Testis (tissue), 3 donors: Measurements from ENCODE around the gene MAP1S. TPM values are rescaled to one million over a fixed set of nuclear protein-coding genes. Genes with fewer than 3 reads are reported as not detected.

Experiments
- DNase-seq: peaks from one replicate; pipeline ENCODE4 v3.0.0-alpha.2; 2019
- H3K27ac ChIP-seq, 2 donors: fragments of 200-600 bp; sonication (generic); one replicate each; pipeline ENCODE4 v1.5.1; 2019
- H3K27me3 ChIP-seq: fragments of 200-600 bp; sonication (generic); one replicate; pipeline ENCODE4 v1.5.1; 2019
- H3K36me3 ChIP-seq: fragments of 200-600 bp; sonication (generic); one replicate; pipeline ENCODE4 v1.5.1; 2017; ENCODE audit warnings: low read depth; ENCODE audit errors: missing control alignments
- H3K4me1 ChIP-seq: fragments of 200-600 bp; sonication (generic); one replicate; pipeline ENCODE4 v1.5.1; 2019
- H3K4me3 ChIP-seq, 2 donors: fragments of 200-600 bp; sonication (generic); one replicate each; pipeline ENCODE4 v1.5.1; 2017 to 2019
- H3K9me3 ChIP-seq: fragments of 200-600 bp; sonication (generic); one replicate; pipeline ENCODE4 v1.5.1; 2017
- CTCF ChIP-seq, 3 experiments: fragments of 450-650 bp in 2 of 3; fragments of 200-600 bp in 1 of 3; sonication (generic) in 1 of 3; IDR thresholded peaks; one replicate each; pipeline ENCODE4 v1.5.1; 2016 to 2019; ENCODE audit warnings: antibody characterized with exemption in 3 of 3, mild to moderate bottlenecking in 2 of 3, moderate library complexity in 1 of 3
- POLR2A ChIP-seq: fragments of 450-650 bp; IDR thresholded peaks from one replicate; pipeline ENCODE4 v1.6.1; 2017; ENCODE audit warnings: antibody characterized with exemption, mild to moderate bottlenecking, moderate library complexity
- WGBS, 2 donors: methylation state at CpG; one replicate each; pipeline ENCODE4 v1.1.5; 2018; 5-methylcytosine and 5-hydroxymethylcytosine counted together
- intact Hi-C: fragments of 100-400 bp; cut with DNase I; formaldehyde crosslinking; loops from one replicate; pipeline ENCODE4 v1.15.1; 2023; ENCODE audit warnings: low total_unique reads
- polyA plus RNA-seq: library from polyadenylated mRNA; stranded (reverse); fragments of 350-450 nt; fragmentation: Illumina TruSeq; extraction: RNeasy Lipid Tissue Mini Kit (QIAGEN cat#74804); gene quantifications from one replicate; pipeline ENCODE4 v1.2.3, GENCODE V29; 2014; ENCODE audit warnings: low read depth, low replicate concordance; ENCODE audit not compliant: insufficient read depth
- total RNA-seq, 2 donors: library from RNA; depleted of rRNA; stranded (reverse); fragments of >200 nt; gene quantifications; one replicate each; pipeline ENCODE4 v1.2.3, GENCODE V29; 2016

The MAP1S gene
- total and polyA plus RNA-seq, 3 donors from 2014 or later = 95.5 to 123 (median 106) TPM

- H3K4me3 ChIP-seq = no peak overlapping the region
Observed at GRCh38 chr19:17681505-17682125, 37.7 kb upstream of the MAP1S start.

GRCh38 chr19:17682273-17682672 is 37.0 kb upstream of the MAP1S start:
- TF ChIP-seq POLR2A (no peak), CTCF (IDR thresholded peaks at IDR 0.05) (no peak)
- 68 to 76% methylated on average over 5 of the region's 5 CpGs for WGBS, 2 donors
- H3K27me3 ChIP-seq = no peaks in the 10 kb centered on the region
- DNase-seq = no peak
- H3K36me3 ChIP-seq = no peaks in the 10 kb centered on the region
- peaks cover 18% of the 10 kb centered on the region for H3K4me1 ChIP-seq
- intact Hi-C loops = no loop called here
- H3K9me3 ChIP-seq = no peaks in the 10 kb centered on the region
- H3K27ac ChIP-seq = no peak overlapping the region
- no peak overlapping the region for H3K4me3 ChIP-seq

More at GRCh38 chr19:17681505-17682125, 37.7 kb upstream of the MAP1S start:
- Histone ChIP-seq H3K36me3 (no peaks in the 10 kb centered on the region), H3K27me3 (no peaks in the 10 kb centered on the region), H3K27ac (no peak overlapping the region), H3K9me3 (no peaks in the 10 kb centered on the region), H3K4me1 (peaks cover 17% of the 10 kb centered on the region)
- intact Hi-C loops = no loop called here
- WGBS, 2 donors = 32 to 45% methylated on average over 25 of the region's 25 CpGs
- peak; percentile 61 for DNase-seq
- TF ChIP-seq POLR2A = no peak
- TF ChIP-seq CTCF (IDR thresholded peaks at IDR 0.05) = no peak

- DNase-seq = no peak
- TF ChIP-seq CTCF (IDR thresholded peaks at IDR 0.05) = no peak
- TF ChIP-seq POLR2A = no peak
- no peaks in the 10 kb centered on the region for H3K9me3 ChIP-seq
- H3K4me1 ChIP-seq = peaks cover 22% of the 10 kb centered on the region
- no peaks in the 10 kb centered on the region for H3K36me3 ChIP-seq
- no peak overlapping the region for H3K27ac ChIP-seq
- H3K4me3 ChIP-seq = no peak overlapping the region
- intact Hi-C loops = no loop called here
- 92 to 94% methylated on average over 4 of the region's 4 CpGs for WGBS, 2 donors
- no peaks in the 10 kb centered on the region for H3K27me3 ChIP-seq
Observed at GRCh38 chr19:17683078-17683477, 36.2 kb upstream of the MAP1S start.

- TF ChIP-seq POLR2A (no peak), CTCF (IDR thresholded peaks at IDR 0.05) (no peak)
- Histone ChIP-seq H3K36me3 (no peaks in the 10 kb centered on the region), H3K27me3 (no peaks in the 10 kb centered on the region), H3K9me3 (no peaks in the 10 kb centered on the region), H3K4me3 (no peak overlapping the region), H3K4me1 (peaks cover 26% of the 10 kb centered on the region), H3K27ac (no peak overlapping the region)
- intact Hi-C loops = no loop called here
- no peak for DNase-seq
- 67 to 90% methylated on average over 4 of the region's 4 CpGs for WGBS, 2 donors
Observed at GRCh38 chr19:17684256-17684655, 35.0 kb upstream of the MAP1S start.

GRCh38 chr19:17685451-17686022 is 33.7 kb upstream of the MAP1S start:
- Histone ChIP-seq H3K4me1 (peaks cover 17% of the 10 kb centered on the region), H3K27ac (no peak overlapping the region), H3K36me3 (no peaks in the 10 kb centered on the region), H3K4me3 (no peak overlapping the region), H3K9me3 (no peaks in the 10 kb centered on the region), H3K27me3 (no peaks in the 10 kb centered on the region)
- whole genome bisulfite sequencing, 2 donors = 63 to 70% methylated on average over 12 to 15 of the region's 15 CpGs
- DNase-seq = no peak
- no peak for TF ChIP-seq POLR2A
- TF ChIP-seq CTCF (IDR thresholded peaks at IDR 0.05) = no peak
- intact Hi-C loops = no loop called here
